OCI-LY1 (cell line): ENCODE results near the gene TBL1X.

ENCODE experiments used
- EZH2 ChIP-seq: fragments of 200-600 bp; sonication (generic), shearing (Covaris generic); IDR thresholded peaks from 2 replicates; pipeline ENCODE4 v1.8.0; 2017; ENCODE audit warnings: borderline replicate concordance, mixed run types, mild to moderate bottlenecking, antibody characterized with exemption, low read length, moderate library complexity, mixed read lengths
- TF ChIP-seq, protein P1 (sequence below): fragments of 200-600 bp; sonication (generic), shearing (Covaris generic); IDR thresholded peaks from 2 replicates; pipeline ENCODE4 v1.5.1; 2017; ENCODE audit warnings: mild to moderate bottlenecking, antibody characterized with exemption, low read length, moderate library complexity, mixed read lengths

- TF ChIP-seq, protein P1, sequence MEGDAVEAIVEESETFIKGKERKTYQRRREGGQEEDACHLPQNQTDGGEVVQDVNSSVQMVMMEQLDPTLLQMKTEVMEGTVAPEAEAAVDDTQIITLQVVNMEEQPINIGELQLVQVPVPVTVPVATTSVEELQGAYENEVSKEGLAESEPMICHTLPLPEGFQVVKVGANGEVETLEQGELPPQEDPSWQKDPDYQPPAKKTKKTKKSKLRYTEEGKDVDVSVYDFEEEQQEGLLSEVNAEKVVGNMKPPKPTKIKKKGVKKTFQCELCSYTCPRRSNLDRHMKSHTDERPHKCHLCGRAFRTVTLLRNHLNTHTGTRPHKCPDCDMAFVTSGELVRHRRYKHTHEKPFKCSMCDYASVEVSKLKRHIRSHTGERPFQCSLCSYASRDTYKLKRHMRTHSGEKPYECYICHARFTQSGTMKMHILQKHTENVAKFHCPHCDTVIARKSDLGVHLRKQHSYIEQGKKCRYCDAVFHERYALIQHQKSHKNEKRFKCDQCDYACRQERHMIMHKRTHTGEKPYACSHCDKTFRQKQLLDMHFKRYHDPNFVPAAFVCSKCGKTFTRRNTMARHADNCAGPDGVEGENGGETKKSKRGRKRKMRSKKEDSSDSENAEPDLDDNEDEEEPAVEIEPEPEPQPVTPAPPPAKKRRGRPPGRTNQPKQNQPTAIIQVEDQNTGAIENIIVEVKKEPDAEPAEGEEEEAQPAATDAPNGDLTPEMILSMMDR, result no peak
- no peak for TF ChIP-seq EZH2
These were observed 92.7 kb downstream of the TBL1X start for GRCh38 chrX:9557521-9557920.
